ENCODE data around the gene HSPB1.

The HSPB1 gene

DNA sequence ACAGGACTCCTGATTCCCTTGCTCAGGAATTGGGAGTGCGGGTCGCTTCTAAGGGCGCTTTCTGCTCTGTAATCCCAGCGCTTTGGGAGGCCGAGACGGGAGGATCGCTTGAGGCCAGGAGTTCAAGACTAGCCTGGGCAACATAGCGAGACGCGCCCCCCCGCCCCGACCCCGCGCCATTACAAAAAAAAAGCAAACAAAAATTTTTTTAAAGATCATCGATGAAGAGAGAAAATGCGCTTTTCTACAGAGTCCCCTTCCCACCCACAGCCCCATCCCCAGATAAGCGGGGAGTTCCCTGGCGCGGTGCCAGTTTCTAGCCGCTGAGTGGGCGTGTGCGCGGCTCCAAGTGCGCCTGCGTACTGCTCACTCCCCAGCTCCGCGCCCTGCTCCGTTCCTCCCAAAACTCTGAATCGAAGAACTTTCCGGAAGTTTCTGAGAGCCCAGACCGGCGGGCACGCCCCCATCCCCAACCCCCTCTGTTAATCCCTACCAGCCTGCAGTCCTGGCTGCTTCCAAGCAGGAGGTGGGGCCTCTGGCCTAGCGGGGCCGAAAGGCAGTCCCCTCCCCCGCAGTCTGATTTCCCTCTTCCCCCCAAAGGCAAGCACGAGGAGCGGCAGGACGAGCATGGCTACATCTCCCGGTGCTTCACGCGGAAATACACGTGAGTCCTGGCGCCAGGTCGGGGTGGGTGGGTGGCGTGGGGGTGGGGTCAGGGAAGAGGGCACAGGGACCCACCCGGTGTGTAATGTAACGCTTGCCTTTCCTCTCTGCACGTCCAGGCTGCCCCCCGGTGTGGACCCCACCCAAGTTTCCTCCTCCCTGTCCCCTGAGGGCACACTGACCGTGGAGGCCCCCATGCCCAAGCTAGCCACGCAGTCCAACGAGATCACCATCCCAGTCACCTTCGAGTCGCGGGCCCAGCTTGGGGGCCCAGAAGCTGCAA, 1.0 kb downstream of the HSPB1 start (continued):
- TF ChIP-seq, protein P1, sequence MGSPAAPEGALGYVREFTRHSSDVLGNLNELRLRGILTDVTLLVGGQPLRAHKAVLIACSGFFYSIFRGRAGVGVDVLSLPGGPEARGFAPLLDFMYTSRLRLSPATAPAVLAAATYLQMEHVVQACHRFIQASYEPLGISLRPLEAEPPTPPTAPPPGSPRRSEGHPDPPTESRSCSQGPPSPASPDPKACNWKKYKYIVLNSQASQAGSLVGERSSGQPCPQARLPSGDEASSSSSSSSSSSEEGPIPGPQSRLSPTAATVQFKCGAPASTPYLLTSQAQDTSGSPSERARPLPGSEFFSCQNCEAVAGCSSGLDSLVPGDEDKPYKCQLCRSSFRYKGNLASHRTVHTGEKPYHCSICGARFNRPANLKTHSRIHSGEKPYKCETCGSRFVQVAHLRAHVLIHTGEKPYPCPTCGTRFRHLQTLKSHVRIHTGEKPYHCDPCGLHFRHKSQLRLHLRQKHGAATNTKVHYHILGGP (tag by site-specific recombination; IDR thresholded peaks at IDR 0.05): no peak
- TF ChIP-seq, protein P2, sequence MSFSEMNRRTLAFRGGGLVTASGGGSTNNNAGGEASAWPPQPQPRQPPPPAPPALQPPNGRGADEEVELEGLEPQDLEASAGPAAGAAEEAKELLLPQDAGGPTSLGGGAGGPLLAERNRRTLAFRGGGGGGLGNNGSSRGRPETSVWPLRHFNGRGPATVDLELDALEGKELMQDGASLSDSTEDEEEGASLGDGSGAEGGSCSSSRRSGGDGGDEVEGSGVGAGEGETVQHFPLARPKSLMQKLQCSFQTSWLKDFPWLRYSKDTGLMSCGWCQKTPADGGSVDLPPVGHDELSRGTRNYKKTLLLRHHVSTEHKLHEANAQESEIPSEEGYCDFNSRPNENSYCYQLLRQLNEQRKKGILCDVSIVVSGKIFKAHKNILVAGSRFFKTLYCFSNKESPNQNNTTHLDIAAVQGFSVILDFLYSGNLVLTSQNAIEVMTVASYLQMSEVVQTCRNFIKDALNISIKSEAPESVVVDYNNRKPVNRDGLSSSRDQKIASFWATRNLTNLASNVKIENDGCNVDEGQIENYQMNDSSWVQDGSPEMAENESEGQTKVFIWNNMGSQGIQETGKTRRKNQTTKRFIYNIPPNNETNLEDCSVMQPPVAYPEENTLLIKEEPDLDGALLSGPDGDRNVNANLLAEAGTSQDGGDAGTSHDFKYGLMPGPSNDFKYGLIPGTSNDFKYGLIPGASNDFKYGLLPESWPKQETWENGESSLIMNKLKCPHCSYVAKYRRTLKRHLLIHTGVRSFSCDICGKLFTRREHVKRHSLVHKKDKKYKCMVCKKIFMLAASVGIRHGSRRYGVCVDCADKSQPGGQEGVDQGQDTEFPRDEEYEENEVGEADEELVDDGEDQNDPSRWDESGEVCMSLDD (tag by site-specific recombination; IDR thresholded peaks at IDR 0.05): no peak
- TF ChIP-seq, protein P3, sequence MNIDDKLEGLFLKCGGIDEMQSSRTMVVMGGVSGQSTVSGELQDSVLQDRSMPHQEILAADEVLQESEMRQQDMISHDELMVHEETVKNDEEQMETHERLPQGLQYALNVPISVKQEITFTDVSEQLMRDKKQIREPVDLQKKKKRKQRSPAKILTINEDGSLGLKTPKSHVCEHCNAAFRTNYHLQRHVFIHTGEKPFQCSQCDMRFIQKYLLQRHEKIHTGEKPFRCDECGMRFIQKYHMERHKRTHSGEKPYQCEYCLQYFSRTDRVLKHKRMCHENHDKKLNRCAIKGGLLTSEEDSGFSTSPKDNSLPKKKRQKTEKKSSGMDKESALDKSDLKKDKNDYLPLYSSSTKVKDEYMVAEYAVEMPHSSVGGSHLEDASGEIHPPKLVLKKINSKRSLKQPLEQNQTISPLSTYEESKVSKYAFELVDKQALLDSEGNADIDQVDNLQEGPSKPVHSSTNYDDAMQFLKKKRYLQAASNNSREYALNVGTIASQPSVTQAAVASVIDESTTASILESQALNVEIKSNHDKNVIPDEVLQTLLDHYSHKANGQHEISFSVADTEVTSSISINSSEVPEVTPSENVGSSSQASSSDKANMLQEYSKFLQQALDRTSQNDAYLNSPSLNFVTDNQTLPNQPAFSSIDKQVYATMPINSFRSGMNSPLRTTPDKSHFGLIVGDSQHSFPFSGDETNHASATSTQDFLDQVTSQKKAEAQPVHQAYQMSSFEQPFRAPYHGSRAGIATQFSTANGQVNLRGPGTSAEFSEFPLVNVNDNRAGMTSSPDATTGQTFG (tag by site-specific recombination; IDR thresholded peaks at IDR 0.05; ENCODE audit: borderline replicate concordance): no peak
- no peak for TF ChIP-seq ZNF621 (tag by site-specific recombination; IDR thresholded peaks at IDR 0.05)
- TF ChIP-seq KLF8 (tag by site-specific recombination; IDR thresholded peaks at IDR 0.05): no peak
- TF ChIP-seq YY1 (tag by site-specific recombination; IDR thresholded peaks at IDR 0.05): no peak
- TF ChIP-seq, protein P4, sequence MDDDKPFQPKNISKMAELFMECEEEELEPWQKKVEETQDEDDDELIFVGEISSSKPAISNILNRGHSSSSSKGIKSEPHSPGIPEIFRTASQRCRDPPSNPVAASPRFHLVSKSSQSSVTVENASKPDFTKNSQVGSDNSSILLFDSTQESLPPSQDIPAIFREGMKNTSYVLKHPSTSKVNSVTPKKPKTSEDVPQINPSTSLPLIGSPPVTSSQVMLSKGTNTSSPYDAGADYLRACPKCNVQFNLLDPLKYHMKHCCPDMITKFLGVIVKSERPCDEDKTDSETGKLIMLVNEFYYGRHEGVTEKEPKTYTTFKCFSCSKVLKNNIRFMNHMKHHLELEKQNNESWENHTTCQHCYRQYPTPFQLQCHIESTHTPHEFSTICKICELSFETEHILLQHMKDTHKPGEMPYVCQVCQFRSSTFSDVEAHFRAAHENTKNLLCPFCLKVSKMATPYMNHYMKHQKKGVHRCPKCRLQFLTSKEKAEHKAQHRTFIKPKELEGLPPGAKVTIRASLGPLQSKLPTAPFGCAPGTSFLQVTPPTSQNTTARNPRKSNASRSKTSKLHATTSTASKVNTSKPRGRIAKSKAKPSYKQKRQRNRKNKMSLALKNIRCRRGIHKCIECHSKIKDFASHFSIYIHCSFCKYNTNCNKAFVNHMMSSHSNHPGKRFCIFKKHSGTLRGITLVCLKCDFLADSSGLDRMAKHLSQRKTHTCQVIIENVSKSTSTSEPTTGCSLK (tag by site-specific recombination; IDR thresholded peaks at IDR 0.05): no peak
- TF ChIP-seq YY2 (tag by site-specific recombination; IDR thresholded peaks at IDR 0.05): no peak
- TF ChIP-seq ZNF292 (tag by site-specific recombination; IDR thresholded peaks at IDR 0.05; ENCODE audit: borderline replicate concordance, low read depth): no peak
- no peak for TF ChIP-seq ZBTB48 (tag by site-specific recombination; IDR thresholded peaks at IDR 0.05)
- no peak for TF ChIP-seq ZNF843 (tag by site-specific recombination; IDR thresholded peaks at IDR 0.05)
- TF ChIP-seq KLF10 (tag by site-specific recombination; IDR thresholded peaks at IDR 0.05): peak; percentile 83
- TF ChIP-seq ZNF555 (tag by site-specific recombination; conservative IDR thresholded peaks at IDR 0.05): no peak
- no peak for TF ChIP-seq BCL11B (tag by site-specific recombination; IDR thresholded peaks at IDR 0.05; ENCODE audit: low read depth)
- no peak for TF ChIP-seq ZNF211 (tag by site-specific recombination; IDR thresholded peaks at IDR 0.05; ENCODE audit: low read depth)
- TF ChIP-seq ZNF544 (tag by site-specific recombination; IDR thresholded peaks at IDR 0.05): no peak
- TF ChIP-seq ZNF677 (tag by site-specific recombination; IDR thresholded peaks at IDR 0.05): no peak
- TF ChIP-seq HOXD13 (CRISPR knock-in tag; IDR thresholded peaks at IDR 0.05; ENCODE audit: borderline replicate concordance): no peak
- no peak for TF ChIP-seq ZBTB8A (tag by site-specific recombination; IDR thresholded peaks at IDR 0.05)
- TF ChIP-seq, protein P5, sequence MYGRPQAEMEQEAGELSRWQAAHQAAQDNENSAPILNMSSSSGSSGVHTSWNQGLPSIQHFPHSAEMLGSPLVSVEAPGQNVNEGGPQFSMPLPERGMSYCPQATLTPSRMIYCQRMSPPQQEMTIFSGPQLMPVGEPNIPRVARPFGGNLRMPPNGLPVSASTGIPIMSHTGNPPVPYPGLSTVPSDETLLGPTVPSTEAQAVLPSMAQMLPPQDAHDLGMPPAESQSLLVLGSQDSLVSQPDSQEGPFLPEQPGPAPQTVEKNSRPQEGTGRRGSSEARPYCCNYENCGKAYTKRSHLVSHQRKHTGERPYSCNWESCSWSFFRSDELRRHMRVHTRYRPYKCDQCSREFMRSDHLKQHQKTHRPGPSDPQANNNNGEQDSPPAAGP (tag by site-specific recombination; IDR thresholded peaks at IDR 0.05): no peak
- TF ChIP-seq ZNF121 (tag by site-specific recombination; IDR thresholded peaks at IDR 0.05): no peak
- TF ChIP-seq ZNF184 (tag by site-specific recombination; IDR thresholded peaks at IDR 0.05): peak; percentile 78; the same call in 1 of the 2 replicates
- TF ChIP-seq SETDB1 (IDR thresholded peaks at IDR 0.05; ENCODE audit: insufficient read length, low read length): no peak
- TF ChIP-seq BCL11A (tag by site-specific recombination; IDR thresholded peaks at IDR 0.05; ENCODE audit: low read depth): no peak
- TF ChIP-seq HOXC10 (CRISPR knock-in tag; IDR thresholded peaks at IDR 0.05): no peak
- TF ChIP-seq ZNF501 (tag by site-specific recombination; IDR thresholded peaks at IDR 0.05): no peak
- TF ChIP-seq ZNF366 (tag by site-specific recombination; conservative IDR thresholded peaks at IDR 0.05): no peak
- no peak for TF ChIP-seq ZNF335 (tag by site-specific recombination; conservative IDR thresholded peaks at IDR 0.05)
- TF ChIP-seq, protein P6, sequence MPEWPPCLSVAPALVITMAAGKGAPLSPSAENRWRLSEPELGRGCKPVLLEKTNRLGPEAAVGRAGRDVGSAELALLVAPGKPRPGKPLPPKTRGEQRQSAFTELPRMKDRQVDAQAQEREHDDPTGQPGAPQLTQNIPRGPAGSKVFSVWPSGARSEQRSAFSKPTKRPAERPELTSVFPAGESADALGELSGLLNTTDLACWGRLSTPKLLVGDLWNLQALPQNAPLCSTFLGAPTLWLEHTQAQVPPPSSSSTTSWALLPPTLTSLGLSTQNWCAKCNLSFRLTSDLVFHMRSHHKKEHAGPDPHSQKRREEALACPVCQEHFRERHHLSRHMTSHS (tag by site-specific recombination; IDR thresholded peaks at IDR 0.05): no peak
- no peak for TF ChIP-seq ZNF354C (tag by site-specific recombination; IDR thresholded peaks at IDR 0.05; ENCODE audit: borderline replicate concordance, low read depth)
